Measurements from ENCODE around the gene HOXB8.

HOXB8 gene

DNA sequence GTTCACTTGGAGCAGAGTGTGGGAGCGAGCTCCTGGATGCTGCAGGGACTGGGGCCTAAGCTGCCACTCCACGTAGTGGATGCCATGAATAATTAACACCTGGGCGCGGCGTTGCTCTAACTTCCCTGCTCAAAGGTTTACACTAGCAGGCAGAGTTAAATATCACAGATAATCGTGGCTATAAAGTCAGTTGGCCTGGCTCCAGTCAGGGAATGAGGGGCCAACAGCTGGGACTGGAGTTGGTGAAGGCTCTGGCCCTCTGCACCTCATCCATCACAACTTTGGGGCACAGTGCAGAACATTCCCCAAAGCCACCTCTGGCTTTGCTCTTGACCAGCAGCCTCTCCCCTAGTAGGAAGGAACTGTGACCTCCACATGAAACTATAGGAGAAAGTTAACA lies 47.9 kb downstream of the HOXB8 start:
- no peak for DNase-seq

DNA sequence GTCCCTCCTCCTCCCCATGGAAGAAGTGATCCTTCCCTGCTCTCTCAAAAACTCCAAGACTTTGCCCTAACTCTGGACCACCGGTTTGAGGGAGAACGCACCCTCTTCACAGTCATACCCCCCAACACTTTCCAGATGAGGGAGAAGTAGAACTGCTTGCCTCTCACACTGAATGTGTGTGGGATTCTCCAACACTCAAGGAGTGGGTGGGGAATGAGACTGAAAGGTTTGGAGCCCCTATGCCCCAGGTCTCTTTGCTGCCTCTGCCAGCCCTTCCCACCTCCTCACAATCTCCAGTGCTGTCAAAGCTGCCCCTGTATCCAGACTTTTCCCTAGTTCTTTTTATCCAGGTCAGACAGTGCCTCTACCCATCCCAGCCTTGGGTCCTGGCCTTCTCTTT lies 48.4 kb downstream of the HOXB8 start:
- DNase-seq: no peak

- DNase-seq: no peak
Measured at GRCh38 chr17:48565925-48566710, 49.0 kb downstream of the HOXB8 start.

DNA sequence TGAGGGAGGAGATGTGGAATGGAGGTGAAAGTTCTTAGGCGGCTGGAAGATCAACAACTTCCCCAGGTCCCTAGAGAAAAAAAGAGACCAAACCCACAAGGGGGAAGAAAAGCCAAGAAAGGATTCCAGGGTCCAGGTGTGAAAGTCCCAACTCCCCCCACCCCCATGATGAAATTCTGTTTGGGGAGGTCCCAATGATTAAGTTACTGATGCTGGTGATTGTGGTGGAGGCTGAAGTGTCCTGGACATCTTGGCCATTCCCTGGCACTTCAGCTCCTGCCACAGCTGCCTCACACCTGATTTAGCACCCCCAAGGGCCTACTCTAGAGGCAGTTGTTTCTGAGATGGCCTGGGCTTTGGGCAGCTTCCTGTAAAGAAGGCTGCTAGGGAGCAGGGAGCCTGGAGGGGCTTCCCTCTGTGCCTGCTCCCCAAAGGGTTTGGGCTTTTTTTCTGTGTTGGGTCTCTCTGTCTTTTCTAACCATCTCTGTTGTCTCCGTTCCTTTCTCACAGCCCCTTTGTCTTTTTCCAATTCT lies 50.0 kb downstream of the HOXB8 start:
- DNase-seq: no peak

DNA sequence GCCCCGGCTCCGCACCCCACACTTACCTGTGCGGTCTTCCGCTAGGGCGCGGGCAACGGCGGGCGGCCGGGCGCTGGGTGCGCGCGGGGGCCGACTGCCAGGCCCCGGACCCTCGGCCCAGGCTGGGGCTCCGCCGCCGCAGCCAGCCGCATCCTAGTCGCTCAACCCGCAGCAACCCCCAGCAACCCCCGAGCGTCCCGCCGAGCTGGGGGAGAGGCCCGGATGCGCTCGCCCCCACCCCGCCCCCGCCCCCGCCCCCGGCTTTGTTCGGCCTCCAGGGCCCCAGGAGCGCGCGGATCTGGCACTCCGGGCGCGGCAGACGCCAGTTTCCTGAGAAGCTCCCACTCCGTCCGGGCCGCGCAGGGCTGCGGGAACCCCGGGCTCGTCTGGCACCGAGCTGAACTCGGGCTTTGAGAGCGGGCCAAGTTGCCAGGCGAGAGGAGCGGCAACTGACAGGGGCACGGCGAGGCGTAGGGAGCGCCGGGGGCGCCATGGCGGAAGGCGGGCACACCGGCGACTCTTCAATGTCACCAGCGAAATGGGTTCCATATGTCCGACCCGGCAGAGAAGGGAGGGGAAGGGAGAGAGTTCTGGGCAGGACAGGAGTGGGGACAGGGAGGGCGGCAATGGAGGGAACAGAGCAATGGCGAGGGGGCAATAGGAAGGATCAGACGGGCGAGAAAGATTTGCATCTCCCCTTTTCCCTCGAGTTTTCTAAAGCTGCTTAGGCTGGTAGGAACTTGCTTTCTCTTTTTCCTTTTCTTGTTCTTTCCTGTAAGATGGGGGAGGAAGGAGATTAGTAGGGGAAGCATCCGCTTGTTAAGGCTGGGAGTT lies 50.7 kb downstream of the HOXB8 start:
- no peak for DNase-seq

DNA sequence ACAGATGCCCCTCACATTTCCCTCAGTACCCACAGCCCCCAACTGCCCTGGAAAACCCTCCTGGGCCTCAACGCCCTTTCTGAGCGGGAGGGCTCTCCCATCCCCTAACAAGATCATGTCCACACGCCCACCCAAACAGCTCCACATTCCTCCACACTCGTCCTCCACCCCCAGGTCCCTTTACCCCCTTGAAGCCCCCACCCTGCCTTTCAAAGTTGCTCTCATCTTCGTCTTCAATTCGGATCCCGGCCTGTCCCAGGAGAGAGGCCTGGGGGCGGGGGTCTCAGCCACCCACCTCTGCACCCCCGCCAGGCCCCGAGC lies 51.3 kb downstream of the HOXB8 start:
- DNase-seq: no peak

DNA sequence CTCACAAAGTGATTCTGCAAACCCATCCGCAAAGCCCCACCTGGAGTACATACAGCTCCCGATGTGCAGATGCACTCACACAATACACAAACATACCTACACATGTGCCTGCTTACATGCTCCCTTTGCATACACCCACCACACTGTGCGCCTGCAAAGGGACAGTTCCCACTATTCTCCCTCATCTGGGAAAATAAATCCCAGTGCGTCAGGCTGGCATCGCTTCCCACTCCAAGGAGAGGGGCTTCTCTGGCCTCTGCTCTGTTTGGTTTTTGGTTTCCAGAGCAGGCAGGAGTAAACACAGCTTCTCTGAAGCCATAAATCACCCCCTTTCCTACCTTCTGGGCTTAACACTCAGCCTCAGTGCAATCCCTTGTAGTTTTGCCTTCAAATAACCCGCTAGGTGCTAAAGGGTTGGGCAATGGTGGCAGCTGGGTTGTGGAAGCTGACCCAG lies 51.7 kb downstream of the HOXB8 start:
- DNase-seq: no peak

DNA sequence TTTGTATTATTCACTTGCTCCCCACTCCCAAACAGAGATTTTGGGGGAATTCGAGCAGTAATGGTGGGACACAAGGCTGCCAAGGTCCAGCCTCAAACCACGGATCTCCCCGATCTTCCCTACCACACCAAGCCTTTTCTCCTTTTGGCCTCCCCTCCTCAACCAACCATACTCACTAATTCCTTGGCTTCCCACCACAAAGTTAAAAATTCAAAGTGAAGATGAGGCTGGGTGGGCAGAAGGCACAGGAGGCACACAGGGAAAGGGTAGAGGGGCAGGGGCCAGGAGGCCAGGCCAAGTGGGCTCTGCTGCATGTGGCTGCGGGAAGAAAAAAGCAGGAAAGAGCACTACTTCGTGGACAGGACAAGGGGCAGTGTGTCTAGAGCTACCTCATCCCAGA lies 52.2 kb downstream of the HOXB8 start:
- no peak for DNase-seq

All from T-helper 2 cell (primary cell).